Peyer's patch (tissue), 4 donors: Measurements from ENCODE around the gene UST. TPM values are rescaled to one million over a fixed set of nuclear protein-coding genes. Genes with fewer than 3 reads are reported as not detected.

ENCODE experiments used
- DNase-seq, 3 donors: peaks; one replicate each; pipeline ENCODE4 v3.0.0-alpha.2; 2017 to 2019
- H3K27ac ChIP-seq, 4 donors: fragments of 200-600 bp; sonication (generic); one replicate each; pipeline ENCODE4 v1.5.1; 2016 to 2019
- H3K27me3 ChIP-seq, 2 donors: fragments of 200-600 bp; sonication (generic); one replicate each; pipeline ENCODE4 v1.5.1; 2019
- H3K36me3 ChIP-seq, 3 donors: fragments of 200-600 bp; sonication (generic); one replicate each; pipeline ENCODE4 v1.5.1; 2016 to 2019
- H3K4me1 ChIP-seq, 4 donors: fragments of 200-600 bp; sonication (generic); one replicate each; pipeline ENCODE4 v1.5.1; 2016 to 2019
- H3K4me3 ChIP-seq, 4 donors: fragments of 200-600 bp; sonication (generic); 1 replicate in 3 of 4; 2 replicates in 1 of 4; pipeline ENCODE4 v1.5.1; 2016 to 2019; ENCODE audit warnings: mild to moderate bottlenecking in 1 of 4
- H3K9me3 ChIP-seq, 4 donors: fragments of 200-600 bp; sonication (generic); one replicate each; pipeline ENCODE4 v1.5.1; 2016 to 2019; ENCODE audit warnings: mild to moderate bottlenecking in 1 of 4
- CTCF ChIP-seq, 6 experiments: fragments of 450-650 bp in 4 of 6; fragments of 200-600 bp in 2 of 6; sonication (generic) in 1 of 6; IDR thresholded peaks; one replicate each; pipeline ENCODE4 v1.5.1; 2017 to 2019; ENCODE audit warnings: antibody characterized with exemption in 6 of 6, mild to moderate bottlenecking in 3 of 6, moderate library complexity in 1 of 6
- POLR2A ChIP-seq, 2 donors: fragments of 450-650 bp; IDR thresholded peaks; one replicate each; pipeline ENCODE4 v1.5.1; 2017; ENCODE audit warnings: antibody characterized with exemption in 2 of 2, mild to moderate bottlenecking in 2 of 2, moderate library complexity in 2 of 2
- total RNA-seq, 4 donors: library from RNA; depleted of rRNA; stranded (reverse); fragments of >200 nt; gene quantifications; one replicate each; pipeline ENCODE4 v1.1.0, GENCODE V29; 2016

UST gene
- total RNA-seq, 4 donors from 2014 or later, result 3.0 to 37.1 (median 4.6) TPM

- DNase-seq, result no peak
- Histone ChIP-seq H3K27me3 (no peaks in the 10 kb centered on the region), H3K27ac (no peak overlapping the region), H3K36me3 (no peaks in the 10 kb centered on the region), H3K4me1 (no peaks in the 10 kb centered on the region), H3K9me3 (no peaks in the 10 kb centered on the region), H3K4me3 (no peak overlapping the region)
- TF ChIP-seq CTCF (IDR thresholded peaks at IDR 0.05) (no peak), POLR2A (IDR thresholded peaks at IDR 0.05) (no peak)
Observed at GRCh38 chr6:149024361-149024760, 277.5 kb downstream of the UST start.

GRCh38 chr6:149025061-149025460 lies 278.2 kb downstream of the UST start:
- Histone ChIP-seq H3K4me1 (no peaks in the 10 kb centered on the region), H3K9me3 (no peaks in the 10 kb centered on the region), H3K4me3 (no peak overlapping the region), H3K36me3 (no peaks in the 10 kb centered on the region), H3K27me3 (no peaks in the 10 kb centered on the region), H3K27ac (no peak overlapping the region)
- no peak for DNase-seq
- TF ChIP-seq CTCF (IDR thresholded peaks at IDR 0.05) (no peak), POLR2A (IDR thresholded peaks at IDR 0.05) (no peak)

- TF ChIP-seq CTCF (IDR thresholded peaks at IDR 0.05) (peak in 5 of 6 experiments; percentile 7 to 37 (median 25)), POLR2A (IDR thresholded peaks at IDR 0.05) (no peak)
- Histone ChIP-seq H3K9me3 (no peaks in the 10 kb centered on the region), H3K27me3 (no peaks in the 10 kb centered on the region), H3K4me3 (no peak overlapping the region), H3K27ac (no peak overlapping the region), H3K36me3 (no peaks in the 10 kb centered on the region), H3K4me1 (no peaks in the 10 kb centered on the region)
- DNase-seq, result no peak
Observed at GRCh38 chr6:149026530-149026942, 279.7 kb downstream of the UST start.

- no peak for DNase-seq
- no peak overlapping the region for H3K4me3 ChIP-seq
- no peaks in the 10 kb centered on the region for H3K9me3 ChIP-seq
- TF ChIP-seq CTCF (IDR thresholded peaks at IDR 0.05), result no peak
- no peak for TF ChIP-seq POLR2A (IDR thresholded peaks at IDR 0.05)
- H3K4me1 ChIP-seq, result peaks cover 0 to 4% (median 3%) of the 10 kb centered on the region in 4 donors
- H3K27me3 ChIP-seq, result no peaks in the 10 kb centered on the region
- H3K36me3 ChIP-seq, result no peaks in the 10 kb centered on the region
- no peak overlapping the region for H3K27ac ChIP-seq
Observed at GRCh38 chr6:149027484-149027883, 280.7 kb downstream of the UST start.

GRCh38 chr6:149028767-149029405 lies 282.1 kb downstream of the UST start:
- Histone ChIP-seq H3K36me3 (no peaks in the 10 kb centered on the region), H3K4me3 (no peak overlapping the region), H3K27ac (no peak overlapping the region), H3K9me3 (no peaks in the 10 kb centered on the region), H3K27me3 (no peaks in the 10 kb centered on the region), H3K4me1 (peaks cover 0 to 7% (median 5%) of the 10 kb centered on the region in 4 donors)
- peak in 2 of 3 donors; percentile 43 to 77 for DNase-seq
- TF ChIP-seq POLR2A (IDR thresholded peaks at IDR 0.05), result no peak
- TF ChIP-seq CTCF (IDR thresholded peaks at IDR 0.05), result peak; percentile 59 to 93 (median 88)
